Thyroid gland (tissue), 4 donors: ENCODE measurements around the gene TAF8. TPM values are rescaled to one million over a fixed set of nuclear protein-coding genes. Genes with fewer than 3 reads are reported as not detected.
A peak's percentile ranks its signal among the peaks of the same experiment; 100 is the strongest.

Experiments
- DNase-seq, 2 donors: peaks; one replicate each; pipeline ENCODE4 v3.0.0-alpha.2; 2019
- H3K27ac ChIP-seq, 3 donors: fragments of 200-600 bp; sonication (generic); 1 replicate in 2 of 3; 2 replicates in 1 of 3; pipeline ENCODE4 v1.5.1; 2016 to 2019; ENCODE audit warnings: mild to moderate bottlenecking in 1 of 3, moderate library complexity in 1 of 3
- H3K27me3 ChIP-seq: fragments of 200-600 bp; sonication (generic); one replicate; pipeline ENCODE4 v1.5.1; 2019
- H3K36me3 ChIP-seq, 2 donors: fragments of 200-600 bp; sonication (generic); one replicate each; pipeline ENCODE4 v1.5.1; 2016 to 2019
- H3K4me1 ChIP-seq, 2 donors: fragments of 200-600 bp; sonication (generic); one replicate each; pipeline ENCODE4 v1.5.1; 2017 to 2019
- H3K4me3 ChIP-seq, 3 donors: fragments of 200-600 bp; sonication (generic); replicated peaks in 1 of 3; 1 replicate in 2 of 3; 2 replicates in 1 of 3; pipeline ENCODE4 v1.5.1; 2016; ENCODE audit warnings: mild to moderate bottlenecking in 1 of 3
- H3K9me3 ChIP-seq: fragments of 200-600 bp; sonication (generic); one replicate; pipeline ENCODE4 v1.5.1; 2017
- POLR2A ChIP-seq, 2 donors: fragments of 450-650 bp; IDR thresholded peaks; one replicate each; pipeline ENCODE4 v1.6.1; 2017; ENCODE audit warnings: antibody characterized with exemption in 2 of 2, mild to moderate bottlenecking in 2 of 2, moderate library complexity in 1 of 2
- WGBS, 2 donors: methylation state at CpG; one replicate each; pipeline ENCODE4 v1.1.5; 2017; 5-methylcytosine and 5-hydroxymethylcytosine counted together
- intact Hi-C: fragments of 100-400 bp; cut with DNase I; formaldehyde crosslinking; loops from one replicate; pipeline ENCODE4 v1.15.1; 2023
- total RNA-seq, 4 donors: library from RNA; depleted of rRNA; stranded (reverse); fragments of >200 nt; gene quantifications; one replicate each; pipeline ENCODE4 v1.2.3, GENCODE V29; 2016
- TF ChIP-seq, protein P1 (sequence below), 6 experiments: fragments of 200-600 bp in 3 of 6; fragments of 450-650 bp in 3 of 6; sonication (generic) in 3 of 6; IDR thresholded peaks; one replicate each; pipeline ENCODE4 v1.5.1; 2016 to 2019; ENCODE audit warnings: antibody characterized with exemption in 6 of 6, mild to moderate bottlenecking in 2 of 6, inconsistent platforms in 1 of 6, moderate library complexity in 1 of 6

TAF8 gene
- total RNA-seq, 4 donors from 2014 or later: 52.0 to 131 (median 72.2) TPM

- Histone ChIP-seq H3K36me3 (no peaks in the 10 kb centered on the region), H3K27me3 (no peaks in the 10 kb centered on the region), H3K9me3 (no peaks in the 10 kb centered on the region), H3K4me1 (peaks cover 56 to 75% of the 10 kb centered on the region in 2 donors), H3K27ac (peak overlapping the region; percentile 80 to 96 (median 90)), H3K4me3 (peak overlapping the region; percentile 18 to 85 (median 79))
- TF ChIP-seq POLR2A (IDR thresholded peaks at IDR 0.05): no peak
- TF ChIP-seq, protein P1, sequence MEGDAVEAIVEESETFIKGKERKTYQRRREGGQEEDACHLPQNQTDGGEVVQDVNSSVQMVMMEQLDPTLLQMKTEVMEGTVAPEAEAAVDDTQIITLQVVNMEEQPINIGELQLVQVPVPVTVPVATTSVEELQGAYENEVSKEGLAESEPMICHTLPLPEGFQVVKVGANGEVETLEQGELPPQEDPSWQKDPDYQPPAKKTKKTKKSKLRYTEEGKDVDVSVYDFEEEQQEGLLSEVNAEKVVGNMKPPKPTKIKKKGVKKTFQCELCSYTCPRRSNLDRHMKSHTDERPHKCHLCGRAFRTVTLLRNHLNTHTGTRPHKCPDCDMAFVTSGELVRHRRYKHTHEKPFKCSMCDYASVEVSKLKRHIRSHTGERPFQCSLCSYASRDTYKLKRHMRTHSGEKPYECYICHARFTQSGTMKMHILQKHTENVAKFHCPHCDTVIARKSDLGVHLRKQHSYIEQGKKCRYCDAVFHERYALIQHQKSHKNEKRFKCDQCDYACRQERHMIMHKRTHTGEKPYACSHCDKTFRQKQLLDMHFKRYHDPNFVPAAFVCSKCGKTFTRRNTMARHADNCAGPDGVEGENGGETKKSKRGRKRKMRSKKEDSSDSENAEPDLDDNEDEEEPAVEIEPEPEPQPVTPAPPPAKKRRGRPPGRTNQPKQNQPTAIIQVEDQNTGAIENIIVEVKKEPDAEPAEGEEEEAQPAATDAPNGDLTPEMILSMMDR (IDR thresholded peaks at IDR 0.05): no peak
- peak; percentile 43 to 47 for DNase-seq
- intact Hi-C loops: no loop called here
- WGBS, 2 donors: 2 to 5% methylated on average over 4 to 8 of the region's 8 CpGs
These were observed 2.4 kb upstream of the TAF8 start for GRCh38 chr6:42047790-42048405.

GRCh38 chr6:42049116-42049809, 1.1 kb upstream of the TAF8 start:
- H3K27ac ChIP-seq: peak overlapping the region; percentile 80 to 96 (median 90)
- peaks cover 0 to under 1% of the 10 kb centered on the region in 2 donors for H3K36me3 ChIP-seq
- peak overlapping the region in 2 of 3 donors; percentile 79 to 85 for H3K4me3 ChIP-seq
- no peaks in the 10 kb centered on the region for H3K9me3 ChIP-seq
- 48 to 54% methylated on average over 34 to 36 of the region's 36 CpGs for WGBS, 2 donors
- intact Hi-C loops: no loop called here
- peaks cover 46 to 69% of the 10 kb centered on the region in 2 donors for H3K4me1 ChIP-seq
- no peak for TF ChIP-seq POLR2A (IDR thresholded peaks at IDR 0.05)
- TF ChIP-seq, protein P1 (IDR thresholded peaks at IDR 0.05): no peak
- peak; percentile 51 to 55 for DNase-seq
- H3K27me3 ChIP-seq: no peaks in the 10 kb centered on the region

GRCh38 chr6:42049948-42050296, 402 bp upstream of the TAF8 start:
- TF ChIP-seq, protein P1 (IDR thresholded peaks at IDR 0.05): no peak
- TF ChIP-seq POLR2A (IDR thresholded peaks at IDR 0.05): no peak
- intact Hi-C loops: no loop called here
- peak overlapping the region; percentile 80 to 96 (median 90) for H3K27ac ChIP-seq
- H3K36me3 ChIP-seq: peaks cover 0 to 7% of the 10 kb centered on the region in 2 donors
- H3K27me3 ChIP-seq: no peaks in the 10 kb centered on the region
- WGBS, 2 donors: 27 to 28% methylated on average over 9 to 19 of the region's 20 CpGs
- peak overlapping the region in 1 of 3 donors; percentile 58 for H3K4me3 ChIP-seq
- peaks cover 39 to 62% of the 10 kb centered on the region in 2 donors for H3K4me1 ChIP-seq
- peak; percentile 82 to 88 for DNase-seq
- H3K9me3 ChIP-seq: no peaks in the 10 kb centered on the region

DNA sequence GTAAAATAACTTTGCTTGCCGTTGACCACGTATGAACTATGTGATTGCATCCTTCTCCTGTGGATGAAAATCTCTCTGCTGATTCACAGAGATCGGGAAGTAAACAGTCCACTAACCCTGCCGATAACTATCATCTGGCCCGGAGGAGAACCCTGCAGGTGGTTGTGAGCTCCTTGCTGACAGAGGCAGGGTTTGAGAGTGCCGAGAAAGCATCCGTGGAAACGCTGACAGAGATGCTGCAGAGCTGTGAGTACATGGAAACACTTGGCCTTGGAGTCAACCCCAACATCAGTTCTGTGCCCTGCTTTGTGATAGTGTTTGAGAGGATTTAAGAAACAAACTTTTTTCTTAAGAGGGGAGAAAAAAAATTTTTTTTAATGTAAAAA, 937 bp downstream of the TAF8 start:
- H3K9me3 ChIP-seq: no peaks in the 10 kb centered on the region

More for the DNA sequence above, 937 bp downstream of the TAF8 start:
- Histone ChIP-seq H3K4me3 (peak overlapping the region in 2 of 3 donors; percentile 9 to 58), H3K27ac (peak overlapping the region in 1 of 3 donors; percentile 96), H3K36me3 (peaks cover 11 to 21% of the 10 kb centered on the region in 2 donors), H3K27me3 (no peaks in the 10 kb centered on the region), H3K4me1 (peaks cover 30 to 51% of the 10 kb centered on the region in 2 donors)
- 18 to 24% methylated on average over 8 of the region's 8 CpGs for WGBS, 2 donors
- no peak for TF ChIP-seq POLR2A (IDR thresholded peaks at IDR 0.05)
- TF ChIP-seq, protein P1 (IDR thresholded peaks at IDR 0.05): no peak
- intact Hi-C loops: no loop called here
- no peak for DNase-seq
